SU-DHL-6 (cell line): ENCODE data around the gene DRP2.

Experiments
- H2AFZ ChIP-seq: fragments of 200-600 bp; sonication (generic); 2 replicates; pipeline ENCODE4 v1.6.1; 2014; ENCODE audit warnings: low read depth, mild to moderate bottlenecking, moderate library complexity, mixed read lengths, antibody characterized with exemption, low read length; ENCODE audit not compliant: severe bottlenecking
- H3F3A ChIP-seq: fragments of 200-600 bp; shearing (Covaris generic); 2 replicates; pipeline ENCODE4 v1.6.0; 2016; ENCODE audit warnings: antibody characterized with exemption, mild to moderate bottlenecking; ENCODE audit not compliant: insufficient read depth
- H3K27ac ChIP-seq: fragments of 200-600 bp; sonication (generic); 2 replicates; pipeline ENCODE4 v1.5.1; 2016; ENCODE audit warnings: low read depth, mild to moderate bottlenecking, low read length, moderate library complexity, mixed read lengths
- H3K27me3 ChIP-seq: fragments of 200-600 bp; sonication (generic), shearing (Covaris generic); 2 replicates; pipeline ENCODE4 v1.6.0; 2014; ENCODE audit warnings: mild to moderate bottlenecking, low read length
- H3K36me3 ChIP-seq: fragments of 200-600 bp; sonication (generic); 2 replicates; pipeline ENCODE4 v1.6.1; 2014; ENCODE audit warnings: mild to moderate bottlenecking, low read length, mixed read lengths
- H3K4me2 ChIP-seq: fragments of 300-600, 200-600 bp; shearing (Covaris generic), sonication (generic); 2 replicates; pipeline ENCODE4 v1.6.0; 2014; ENCODE audit warnings: low read length, low read depth, mild to moderate bottlenecking; ENCODE audit not compliant: poor library complexity, severe bottlenecking
- H3K4me3 ChIP-seq: fragments of 200-600 bp; sonication (generic); 2 replicates; pipeline ENCODE4 v1.5.1; 2014; ENCODE audit warnings: antibody characterized with exemption, low read length, mild to moderate bottlenecking, mixed read lengths; ENCODE audit not compliant: insufficient read depth, poor library complexity, severe bottlenecking
- H3K79me2 ChIP-seq: fragments of 200-600 bp; sonication (generic); 2 replicates; pipeline ENCODE4 v1.6.1; 2014; ENCODE audit warnings: mild to moderate bottlenecking, low read length, moderate library complexity; ENCODE audit not compliant: insufficient read depth
- H3K9ac ChIP-seq: fragments of 200-600 bp; sonication (generic); 2 replicates; pipeline ENCODE4 v1.7.0; 2014; ENCODE audit warnings: mild to moderate bottlenecking, low read length
- H3K9me2 ChIP-seq: fragments of 200-600 bp; sonication (generic); replicated peaks from 2 replicates; pipeline ENCODE4 v1.6.1; 2014; ENCODE audit warnings: low read length; ENCODE audit not compliant: insufficient read depth
- H3K9me3 ChIP-seq: fragments of 200-600 bp; sonication (generic); 2 replicates; pipeline ENCODE4 v1.6.1; 2014; ENCODE audit warnings: low read length, mixed read lengths; ENCODE audit not compliant: insufficient read depth
- H4K20me1 ChIP-seq: fragments of 200-600 bp; sonication (generic); 2 replicates; pipeline ENCODE4 v1.6.1; 2014; ENCODE audit warnings: low read depth, mild to moderate bottlenecking, antibody characterized with exemption, low read length, moderate library complexity, mixed read lengths
- EZH2phosphoT487 ChIP-seq: fragments of 200-600 bp; sonication (generic), shearing (Covaris generic); conservative IDR thresholded peaks from 2 replicates; pipeline ENCODE4 v1.6.1; 2018; ENCODE audit warnings: mild to moderate bottlenecking, antibody characterized with exemption, low read length, moderate library complexity, mixed read lengths
- TF ChIP-seq, protein P1 (sequence below): fragments of 200-600 bp; sonication (generic); IDR thresholded peaks from one replicate; pipeline ENCODE4 v1.5.1; 2017; ENCODE audit warnings: antibody characterized with exemption, mild to moderate bottlenecking, low read length, moderate library complexity; ENCODE audit not compliant: insufficient read depth, poor library complexity, severe bottlenecking

The DRP2 gene

DNA sequence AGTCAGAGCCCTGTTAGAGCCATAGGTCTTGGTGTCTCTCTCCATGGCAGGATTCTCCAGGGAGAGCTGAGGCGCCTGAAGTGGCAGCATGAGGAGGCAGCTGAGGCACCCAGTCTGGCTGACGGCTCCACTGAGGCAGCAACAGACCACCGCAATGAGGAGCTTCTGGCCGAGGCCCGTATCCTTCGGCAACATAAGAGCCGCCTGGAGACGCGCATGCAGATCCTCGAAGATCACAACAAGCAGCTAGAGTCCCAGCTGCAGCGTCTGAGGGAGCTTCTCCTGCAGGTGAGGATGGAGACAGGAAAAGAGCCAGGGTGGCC, 38.6 kb downstream of the DRP2 start:
- Histone ChIP-seq H3K9ac (no peak overlapping the region), H2AFZ (no peak overlapping the region), H3K79me2 (no peaks in the 10 kb centered on the region), H3K36me3 (no peaks in the 10 kb centered on the region), H3F3A (no peaks in the 10 kb centered on the region), H3K27ac (no peak overlapping the region), H3K4me2 (no peak overlapping the region), H3K9me2 (no peaks in the 10 kb centered on the region), H3K9me3 (no peaks in the 10 kb centered on the region), H3K27me3 (no peaks in the 10 kb centered on the region), H3K4me3 (no peak overlapping the region), H4K20me1 (no peaks in the 10 kb centered on the region)
- TF ChIP-seq, protein P1, sequence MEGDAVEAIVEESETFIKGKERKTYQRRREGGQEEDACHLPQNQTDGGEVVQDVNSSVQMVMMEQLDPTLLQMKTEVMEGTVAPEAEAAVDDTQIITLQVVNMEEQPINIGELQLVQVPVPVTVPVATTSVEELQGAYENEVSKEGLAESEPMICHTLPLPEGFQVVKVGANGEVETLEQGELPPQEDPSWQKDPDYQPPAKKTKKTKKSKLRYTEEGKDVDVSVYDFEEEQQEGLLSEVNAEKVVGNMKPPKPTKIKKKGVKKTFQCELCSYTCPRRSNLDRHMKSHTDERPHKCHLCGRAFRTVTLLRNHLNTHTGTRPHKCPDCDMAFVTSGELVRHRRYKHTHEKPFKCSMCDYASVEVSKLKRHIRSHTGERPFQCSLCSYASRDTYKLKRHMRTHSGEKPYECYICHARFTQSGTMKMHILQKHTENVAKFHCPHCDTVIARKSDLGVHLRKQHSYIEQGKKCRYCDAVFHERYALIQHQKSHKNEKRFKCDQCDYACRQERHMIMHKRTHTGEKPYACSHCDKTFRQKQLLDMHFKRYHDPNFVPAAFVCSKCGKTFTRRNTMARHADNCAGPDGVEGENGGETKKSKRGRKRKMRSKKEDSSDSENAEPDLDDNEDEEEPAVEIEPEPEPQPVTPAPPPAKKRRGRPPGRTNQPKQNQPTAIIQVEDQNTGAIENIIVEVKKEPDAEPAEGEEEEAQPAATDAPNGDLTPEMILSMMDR, result no peak
- TF ChIP-seq EZH2phosphoT487, result no peak

DNA sequence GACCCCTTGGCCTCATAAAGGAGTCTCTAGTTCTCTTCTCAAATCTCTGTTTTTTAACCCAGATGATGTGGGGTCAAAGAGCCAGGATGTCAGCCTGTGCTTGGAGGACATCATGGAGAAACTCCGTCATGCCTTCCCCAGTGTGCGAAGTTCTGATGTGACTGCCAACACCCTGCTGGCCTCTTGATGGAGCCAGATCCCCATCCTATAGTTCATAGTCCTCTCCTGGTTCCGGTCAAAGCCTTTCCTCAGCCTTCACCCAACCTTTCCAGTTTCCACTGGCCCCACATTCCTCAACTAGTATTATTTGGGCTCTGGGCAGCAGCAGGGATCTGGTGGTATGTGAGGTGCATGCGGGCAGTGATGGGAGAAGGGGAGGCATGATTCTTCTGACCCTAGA, 40.8 kb downstream of the DRP2 start:
- TF ChIP-seq, protein P1, result no peak
- TF ChIP-seq EZH2phosphoT487, result no peak
- H2AFZ ChIP-seq, result no peak overlapping the region

DNA sequence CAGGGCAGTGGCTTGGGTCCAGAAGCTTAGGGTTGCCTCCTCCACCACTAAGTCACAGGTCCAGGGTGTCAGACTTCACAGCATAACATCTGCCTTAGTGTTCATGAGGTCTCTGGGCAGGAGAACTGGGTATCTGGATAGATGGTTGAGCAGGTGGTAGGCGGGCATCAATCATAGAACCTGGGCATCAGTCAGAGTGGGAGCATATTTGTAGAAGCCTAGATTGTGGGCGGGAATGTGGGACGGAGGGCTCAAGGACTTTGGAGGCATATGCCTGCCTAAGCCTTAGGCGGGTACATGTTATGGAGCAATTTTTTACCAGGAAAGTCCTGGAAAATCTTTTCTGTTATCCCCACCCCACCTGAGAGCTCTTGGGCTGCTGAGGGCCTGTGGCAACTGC, 43.0 kb downstream of the DRP2 start:
- Histone ChIP-seq H2AFZ (no peak overlapping the region), H3K36me3 (no peaks in the 10 kb centered on the region), H3K4me3 (no peak overlapping the region), H3F3A (no peaks in the 10 kb centered on the region), H3K9me3 (no peaks in the 10 kb centered on the region), H3K27me3 (no peaks in the 10 kb centered on the region), H3K4me2 (no peak overlapping the region), H3K9ac (no peak overlapping the region), H3K27ac (no peak overlapping the region), H3K79me2 (no peaks in the 10 kb centered on the region), H4K20me1 (no peaks in the 10 kb centered on the region), H3K9me2 (no peaks in the 10 kb centered on the region)
- no peak for TF ChIP-seq EZH2phosphoT487
- TF ChIP-seq, protein P1, result no peak

More for the DNA sequence above, 40.8 kb downstream of the DRP2 start:
- Histone ChIP-seq H3K79me2 (no peaks in the 10 kb centered on the region), H3F3A (no peaks in the 10 kb centered on the region), H3K9me3 (no peaks in the 10 kb centered on the region), H4K20me1 (no peaks in the 10 kb centered on the region), H3K9me2 (no peaks in the 10 kb centered on the region), H3K27ac (no peak overlapping the region), H3K9ac (no peak overlapping the region), H3K4me3 (no peak overlapping the region), H3K4me2 (no peak overlapping the region), H3K27me3 (no peaks in the 10 kb centered on the region), H3K36me3 (no peaks in the 10 kb centered on the region)

DNA sequence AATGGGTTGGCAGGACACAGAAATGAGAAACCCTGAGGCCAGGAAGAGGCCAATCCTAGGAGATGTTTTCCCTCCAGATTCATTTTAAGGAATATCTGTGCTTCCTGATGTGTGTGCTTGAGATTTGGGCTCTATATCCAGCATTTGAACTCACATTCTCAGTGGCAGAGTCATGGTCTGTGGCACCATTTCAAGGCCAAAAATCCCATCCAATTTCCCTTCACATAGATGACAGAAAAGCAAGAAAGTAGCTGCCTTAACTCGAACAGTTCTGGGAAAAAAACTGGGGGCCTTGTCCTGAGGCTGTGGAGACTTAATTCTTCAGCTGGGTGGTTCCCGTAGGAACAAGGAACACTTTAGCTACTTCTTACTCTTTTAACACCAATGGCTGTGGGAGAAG, 44.2 kb downstream of the DRP2 start:
- no peak for TF ChIP-seq EZH2phosphoT487
- TF ChIP-seq, protein P1, result no peak

More for the DNA sequence above, 44.2 kb downstream of the DRP2 start:
- Histone ChIP-seq H3K36me3 (no peaks in the 10 kb centered on the region), H3K79me2 (no peaks in the 10 kb centered on the region), H3K4me2 (no peak overlapping the region), H4K20me1 (no peaks in the 10 kb centered on the region), H3K27me3 (no peaks in the 10 kb centered on the region), H2AFZ (no peak overlapping the region), H3F3A (no peaks in the 10 kb centered on the region), H3K9ac (no peak overlapping the region), H3K4me3 (no peak overlapping the region), H3K27ac (no peak overlapping the region), H3K9me2 (no peaks in the 10 kb centered on the region), H3K9me3 (no peaks in the 10 kb centered on the region)
